LoVo (cell line): Measurements from ENCODE around the gene F12.
"Not testable (repeated sequence)": the region's sequence is repeated elsewhere in the genome, so short reads cannot be mapped to it uniquely, and the experiment has no call there.

ENCODE experiments used
- DNase-seq: peaks from one replicate; pipeline ENCODE4 v3.0.0-alpha.2; 2016; ENCODE audit warnings: low spot score

Gene F12

DNA sequence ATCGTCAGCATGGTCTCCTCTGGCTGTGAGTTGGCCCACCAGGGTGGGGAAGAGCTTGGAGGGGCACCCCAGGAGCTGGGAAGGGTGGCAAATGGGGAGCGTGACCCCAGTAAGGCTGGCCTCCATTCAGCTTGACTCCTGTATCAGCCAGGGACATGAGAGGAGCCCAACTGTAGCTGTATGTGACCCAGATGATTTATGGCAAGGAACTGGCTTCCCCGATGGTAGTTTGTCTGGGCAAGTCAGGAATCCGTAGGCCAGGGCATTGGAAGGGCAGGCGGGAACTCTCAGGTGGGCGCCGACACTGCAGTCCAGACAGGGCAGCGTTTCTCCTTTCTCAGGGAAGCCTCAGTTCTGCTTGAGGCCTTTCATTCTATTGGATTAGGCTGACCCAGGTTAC is 22.8 kb downstream of the F12 start:
- no peak for DNase-seq

GRCh38 chr5:177385720-177386119 is 23.6 kb downstream of the F12 start:
- DNase-seq: no peak

- no peak for DNase-seq
Observed at GRCh38 chr5:177384134-177384533, 25.2 kb downstream of the F12 start, which contains the start of gene SLC34A1. TSS of gene SLC34A1 (plus strand) at chr5:177384434. CDS start at chr5:177385742, 1,308 bp downstream.

DNA sequence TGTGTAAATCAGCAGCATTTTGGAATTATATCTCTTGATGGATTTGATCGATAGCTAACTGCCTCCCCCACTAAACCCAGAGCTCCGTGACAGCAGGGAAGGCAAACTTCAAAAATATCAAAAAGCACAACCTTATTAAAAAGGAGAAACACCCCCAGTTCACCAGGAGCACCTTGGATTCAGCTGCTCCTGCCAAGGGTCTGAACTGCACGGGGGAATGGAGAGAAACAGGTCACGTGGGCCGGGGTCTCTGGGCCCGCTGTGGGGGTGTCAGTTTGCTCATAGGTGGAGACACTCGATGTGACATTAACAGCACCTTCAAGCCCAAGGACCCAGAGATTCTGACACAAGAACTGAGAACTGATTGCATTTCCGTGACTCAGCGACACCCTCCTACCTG is 26.2 kb downstream of the F12 start:
- no peak for DNase-seq

DNA sequence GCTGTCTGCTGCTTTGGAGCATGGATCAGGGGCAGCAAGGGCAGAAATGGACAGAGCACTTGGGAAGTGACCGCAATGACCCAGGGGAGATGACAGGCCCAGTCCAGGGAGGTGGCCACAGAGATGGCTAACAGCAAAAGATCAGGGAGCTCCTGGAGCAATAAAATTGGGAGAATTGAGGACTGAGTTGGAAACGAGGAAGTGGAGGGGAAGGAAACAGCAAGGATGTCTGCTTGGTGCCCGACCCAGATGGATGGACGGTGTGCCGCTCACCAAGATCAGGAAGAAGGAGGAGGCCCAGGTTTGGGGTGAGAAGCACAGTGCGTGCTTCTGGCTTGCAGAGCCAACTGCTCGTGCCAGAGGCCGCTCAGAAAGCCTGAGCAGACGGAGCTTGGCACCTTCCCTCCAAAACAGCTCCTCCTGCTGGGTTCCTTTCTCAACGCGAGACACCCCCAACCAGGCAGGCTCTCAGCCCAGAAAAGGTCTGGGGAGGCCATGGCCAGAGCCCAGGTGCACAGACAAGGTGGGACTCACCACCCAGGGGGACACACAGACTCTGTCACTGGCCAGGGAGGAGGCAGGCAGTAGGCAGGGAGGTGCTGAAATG is 26.8 kb downstream of the F12 start:
- no peak for DNase-seq

DNA sequence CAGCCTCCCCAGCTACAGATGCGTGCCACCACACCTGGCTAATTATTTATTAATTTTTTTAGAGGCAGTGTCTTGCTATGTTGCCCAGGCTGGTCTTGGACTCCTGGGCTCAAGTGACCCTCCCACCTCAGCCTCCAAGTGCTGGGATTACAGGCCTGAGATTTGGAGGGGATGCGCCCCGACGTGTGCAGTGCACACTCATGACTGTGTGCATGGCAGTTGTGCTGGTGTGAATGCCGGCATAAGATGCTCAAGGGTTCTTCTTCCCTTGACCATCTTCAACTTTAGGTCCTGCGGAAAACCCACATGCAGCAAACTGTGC is 28.6 kb downstream of the F12 start:
- no peak for DNase-seq

DNA sequence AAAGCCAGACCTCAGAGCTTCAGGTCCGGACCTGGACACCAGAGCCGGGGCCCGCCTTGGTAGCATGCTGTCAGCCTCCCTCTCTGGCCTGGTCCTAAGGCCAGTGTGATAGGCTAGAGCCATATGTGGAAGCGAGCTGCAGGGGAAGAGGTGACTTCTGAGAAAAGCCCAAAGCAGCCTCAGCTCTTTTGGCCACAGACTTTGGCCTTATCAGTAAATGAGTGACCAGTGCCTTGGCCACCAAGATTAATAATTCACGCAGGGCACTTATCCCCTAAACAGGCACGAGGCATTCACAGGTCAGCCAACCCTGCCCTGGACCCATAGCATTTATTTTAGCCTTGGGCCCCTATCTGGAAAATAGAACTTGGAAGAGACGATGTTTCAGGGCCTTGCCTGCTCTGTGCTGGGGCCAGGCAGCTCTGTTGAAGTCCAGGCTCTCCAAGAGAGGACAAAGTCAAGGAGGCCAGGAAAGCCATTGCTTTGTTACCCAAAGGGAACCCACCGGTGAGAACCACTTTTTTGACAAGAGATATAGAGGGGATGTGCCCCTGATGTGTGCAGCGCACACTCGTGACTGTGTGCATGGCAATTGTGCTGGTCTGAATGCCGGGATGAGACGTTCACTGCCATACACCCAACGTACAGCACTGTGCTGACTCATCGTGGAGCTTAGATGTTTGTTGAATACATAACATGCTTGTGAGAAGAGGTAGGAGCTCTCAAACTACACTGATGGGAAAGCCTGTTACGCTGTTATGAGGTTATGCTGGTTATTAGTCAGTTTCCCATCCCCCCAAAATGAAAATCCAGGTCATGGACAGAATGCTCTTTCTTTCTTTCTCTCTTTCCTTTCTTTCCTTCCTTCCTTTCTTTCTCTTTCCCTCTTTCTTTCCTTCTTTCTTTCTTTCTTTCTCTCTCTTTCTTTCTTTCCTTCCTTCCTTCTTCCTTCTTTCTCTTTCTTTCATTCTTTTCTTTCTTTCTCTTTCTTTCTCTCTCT is 30.2 kb downstream of the F12 start:
- DNase-seq: no peak

DNA sequence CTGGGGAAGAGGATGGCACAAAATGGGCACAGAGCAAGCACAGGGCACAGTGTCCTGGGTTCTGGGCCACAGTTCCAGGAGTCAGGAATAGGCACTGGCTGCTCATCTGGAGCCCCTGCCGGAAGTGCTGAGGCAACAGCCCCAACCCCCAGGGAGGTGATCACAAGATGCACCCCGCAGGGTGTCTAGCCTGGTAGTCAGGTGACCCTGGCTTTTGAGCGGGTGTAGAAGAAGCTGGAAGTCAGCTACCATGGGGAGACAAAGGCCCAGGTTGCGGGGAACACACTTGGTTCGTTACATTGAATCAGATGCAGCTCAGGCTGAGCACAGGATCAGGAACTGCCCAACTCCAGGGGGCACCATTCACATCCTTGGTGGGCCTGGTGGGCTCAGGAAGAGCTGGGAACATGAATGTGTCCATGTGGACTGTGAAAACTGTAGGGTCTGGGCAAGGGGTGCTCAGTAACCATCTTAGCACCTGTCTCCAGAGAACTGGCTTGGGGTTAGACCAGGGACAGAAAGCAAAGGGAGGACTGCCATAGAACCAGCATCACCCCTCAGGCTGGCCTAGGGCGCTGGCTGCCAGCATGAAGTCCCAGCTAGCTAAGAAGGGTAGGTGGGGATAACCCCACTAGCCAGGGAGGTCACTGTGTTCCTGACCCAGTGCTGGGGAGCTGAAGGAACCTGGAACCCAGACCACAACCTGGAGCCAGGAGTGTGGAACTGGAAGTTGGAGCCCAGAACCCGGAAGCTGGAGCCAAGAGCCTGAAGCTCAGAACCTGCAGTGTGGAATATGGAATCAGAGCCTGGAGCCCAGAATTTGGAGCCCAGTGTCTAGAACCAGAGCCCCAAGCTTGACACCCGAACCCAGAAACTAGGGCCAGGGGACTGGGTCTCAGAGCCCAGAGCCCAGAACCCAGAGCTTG is 31.2 kb downstream of the F12 start:
- DNase-seq: no peak

DNA sequence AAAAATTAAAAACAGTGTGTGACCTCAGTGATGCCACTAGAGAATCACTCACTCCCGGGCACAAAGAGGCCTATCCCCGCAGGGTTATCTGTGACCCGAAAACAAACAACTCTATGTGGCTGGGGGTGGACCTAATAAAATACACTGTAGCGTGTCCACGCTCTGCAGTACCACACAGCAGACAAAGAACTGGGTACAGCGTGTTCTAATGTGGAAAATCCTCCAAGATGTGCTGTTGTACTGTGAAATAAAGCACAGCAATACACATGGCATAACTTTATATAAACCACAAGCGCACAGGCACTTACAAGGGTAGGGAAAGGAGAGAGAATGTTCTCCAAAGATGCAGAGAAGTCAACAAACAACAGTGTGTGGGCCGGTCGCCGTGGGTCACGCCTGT is 33.3 kb downstream of the F12 start:
- no peak for DNase-seq

DNA sequence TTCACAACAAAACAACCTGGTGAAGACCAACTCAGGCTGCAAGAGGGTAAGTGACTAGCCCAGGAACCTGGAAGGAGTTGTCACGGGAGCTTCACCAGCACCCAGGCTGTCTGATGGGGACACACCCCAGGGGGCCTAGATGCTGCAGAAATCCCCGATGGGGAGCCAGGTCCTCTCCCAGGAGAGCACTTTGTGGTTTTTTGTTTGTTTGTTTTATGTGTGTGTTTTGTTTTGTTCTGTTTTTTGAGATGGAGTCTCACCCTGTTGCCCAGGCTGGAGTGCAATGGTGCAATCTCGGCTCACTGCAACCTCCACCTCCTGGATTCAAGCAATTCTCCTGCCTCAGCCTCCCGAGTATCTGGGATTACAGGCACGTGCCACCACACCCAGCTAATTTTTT is 33.8 kb downstream of the F12 start:
- DNase-seq: not testable (repeated sequence)

- DNase-seq: no peak
Observed at GRCh38 chr5:177374211-177374610, 35.2 kb downstream of the F12 start.

DNA sequence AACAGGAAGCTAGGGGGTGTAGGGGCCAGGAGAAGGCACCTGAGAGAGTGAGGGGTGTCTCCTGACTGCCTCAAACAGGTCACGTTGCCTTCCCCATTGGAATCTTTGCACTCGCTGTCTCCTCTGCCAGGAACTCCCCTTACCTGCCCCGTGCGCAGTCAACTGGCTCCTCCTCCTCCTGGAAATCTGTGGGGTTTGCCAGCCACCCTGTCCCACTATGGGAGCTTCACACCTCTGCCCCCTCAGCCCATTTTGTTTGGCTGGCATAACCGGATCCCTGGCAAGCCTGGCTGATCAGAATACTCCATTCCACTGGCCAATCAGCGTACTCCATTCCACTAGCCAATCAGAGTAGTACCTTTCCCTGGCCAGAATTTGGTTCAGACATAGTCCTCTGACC is 35.6 kb downstream of the F12 start:
- no peak for DNase-seq

DNA sequence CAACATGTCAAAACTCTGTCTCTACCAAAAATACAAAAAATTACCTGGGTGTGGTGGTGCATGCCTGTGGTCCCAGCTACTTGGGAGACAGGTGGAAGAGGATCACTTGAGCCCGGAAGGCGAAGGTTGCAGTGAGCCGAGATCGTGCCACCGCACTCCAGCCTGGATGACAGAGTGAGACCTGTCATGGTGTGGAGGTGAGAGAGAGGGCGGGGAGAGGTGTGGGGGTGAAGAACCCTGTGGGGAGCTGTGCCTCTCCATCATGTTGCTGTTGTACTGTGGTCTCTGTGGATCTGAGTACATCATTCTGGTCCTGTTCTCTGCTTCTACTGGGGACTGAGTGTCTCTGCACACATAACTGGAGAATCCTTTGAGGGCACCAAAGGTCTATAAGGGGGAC is 36.5 kb downstream of the F12 start:
- DNase-seq: no peak

DNA sequence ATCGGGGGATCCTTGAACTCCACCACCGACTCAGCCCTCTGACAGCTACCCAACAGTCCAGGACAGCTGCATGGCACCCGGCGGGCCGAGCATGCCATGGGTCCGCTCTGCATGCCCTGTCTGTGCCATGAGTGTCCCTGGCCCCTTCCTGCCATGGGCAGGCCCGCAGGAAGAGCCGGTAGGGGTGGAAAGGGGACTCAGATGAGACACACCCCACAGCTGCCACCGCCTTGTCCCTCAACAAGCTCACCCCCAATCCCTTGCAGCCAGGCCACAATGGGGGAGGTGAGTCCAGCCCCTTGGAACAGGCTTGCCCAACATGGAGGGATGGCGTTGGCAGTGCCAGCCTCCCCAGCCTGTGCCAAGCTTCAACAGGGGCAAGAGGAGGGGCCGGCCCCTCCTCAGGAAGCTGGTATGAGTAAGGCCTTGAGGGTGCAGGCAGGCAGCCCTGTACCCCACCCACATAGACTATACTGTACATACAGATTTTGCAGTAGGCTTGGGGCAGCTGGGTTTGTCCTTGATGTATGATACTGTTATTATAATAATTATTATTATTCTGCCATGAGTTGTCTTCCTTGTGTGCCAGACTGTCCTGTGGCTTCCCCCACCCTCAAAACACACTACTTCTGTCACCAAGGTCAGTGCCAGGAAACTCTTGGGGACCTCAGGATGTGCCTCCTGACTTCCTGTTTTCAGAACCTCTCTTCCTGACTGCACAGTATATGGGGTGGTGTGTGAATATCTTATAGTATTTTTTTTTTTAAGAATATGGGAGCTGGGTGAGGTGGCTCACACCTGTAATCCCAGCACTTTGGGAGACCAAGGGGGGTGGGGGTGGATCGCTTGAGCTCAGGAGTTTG is 37.1 kb downstream of the F12 start:
- no peak for DNase-seq

GRCh38 chr5:177371120-177372033 is 38.0 kb downstream of the F12 start:
- no peak for DNase-seq

- peak; percentile 85 for DNase-seq
Observed at GRCh38 chr5:177370488-177371119, 38.8 kb downstream of the F12 start.

- DNase-seq: no peak
Observed at GRCh38 chr5:177369645-177370440, 39.5 kb downstream of the F12 start.

DNA sequence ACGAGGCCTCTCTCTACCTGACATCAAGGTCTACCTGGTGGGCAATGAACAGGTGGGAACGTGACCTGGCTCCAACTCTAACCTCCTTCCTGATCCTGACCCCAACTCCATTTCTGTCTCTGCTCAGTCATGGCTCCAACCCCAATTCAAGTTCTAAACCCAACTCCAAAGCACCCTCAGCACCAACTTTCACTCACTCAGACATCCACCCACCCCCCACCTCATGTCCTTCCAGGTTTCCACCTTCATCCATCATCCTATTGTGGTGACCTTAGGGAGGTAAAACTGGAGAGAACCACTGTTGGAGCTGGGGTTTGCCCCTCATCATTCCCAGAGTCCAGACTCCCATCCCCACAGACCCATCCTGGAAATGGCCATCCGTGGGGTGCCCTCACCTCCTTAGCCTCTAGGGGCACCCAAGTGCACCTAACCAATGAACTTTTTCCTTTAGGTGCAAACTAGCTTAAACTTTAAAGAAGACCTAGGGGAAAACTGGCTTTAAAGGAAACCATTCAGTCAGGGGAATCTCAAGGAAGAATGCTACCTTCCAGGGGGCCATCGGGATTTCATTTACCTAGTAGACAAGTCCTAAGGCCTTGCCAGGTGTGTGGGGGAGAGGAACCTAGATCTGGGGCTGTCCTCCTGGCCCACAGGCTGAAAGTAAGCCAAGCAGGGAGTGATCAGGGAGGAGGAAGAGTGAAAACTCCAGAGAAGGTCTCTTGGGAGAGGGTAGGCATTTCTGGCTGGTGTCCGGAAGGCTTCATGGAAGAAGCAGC is 40.3 kb downstream of the F12 start:
- DNase-seq: peak; percentile 46
